ENCODE measurements around the gene SESN1. TPM values are rescaled to one million over a fixed set of nuclear protein-coding genes. Genes with fewer than 3 reads are reported as not detected.
"Not testable (repeated sequence)": the region's sequence is repeated elsewhere in the genome, so short reads cannot be mapped to it uniquely, and the experiment has no call there.

Gene SESN1
- 63.1 TPM for total RNA-seq (ENCODE audit: insufficient read depth, low replicate concordance)

- DNase-seq (ENCODE audit: low spot score) = peak; percentile 95
These were observed at the start of gene SESN1 for GRCh38 chr6:109094416-109095035. Gene SESN1 (minus strand): TSS chr6:109094846. CDS start chr6:109094073, 773 bp downstream.

GRCh38 chr6:109143191-109143590 lies 48.5 kb upstream of the SESN1 start:
- no peak for DNase-seq (ENCODE audit: low spot score)

- not testable (repeated sequence) for DNase-seq (ENCODE audit: low spot score)
These were observed 47.4 kb upstream of the SESN1 start for GRCh38 chr6:109142067-109142466.

GRCh38 chr6:109139109-109139508 lies 44.5 kb upstream of the SESN1 start:
- DNase-seq (ENCODE audit: low spot score) = no peak

- not testable (repeated sequence) for DNase-seq (ENCODE audit: low spot score)
These were observed 41.9 kb upstream of the SESN1 start for GRCh38 chr6:109136530-109136929.

- not testable (repeated sequence) for DNase-seq (ENCODE audit: low spot score)
These were observed 41.4 kb upstream of the SESN1 start for GRCh38 chr6:109136039-109136438.

GRCh38 chr6:109135600-109135999 lies 41.0 kb upstream of the SESN1 start:
- DNase-seq (ENCODE audit: low spot score) = not testable (repeated sequence)

GRCh38 chr6:109130065-109130464 lies 35.4 kb upstream of the SESN1 start:
- no peak for DNase-seq (ENCODE audit: low spot score)

GRCh38 chr6:109125504-109125903 lies 30.9 kb upstream of the SESN1 start:
- DNase-seq (ENCODE audit: low spot score) = no peak

- DNase-seq (ENCODE audit: low spot score) = no peak
These were observed 29.6 kb upstream of the SESN1 start for GRCh38 chr6:109124219-109124618.

- DNase-seq (ENCODE audit: low spot score) = no peak
These were observed 26.8 kb upstream of the SESN1 start for GRCh38 chr6:109121411-109121810.

GRCh38 chr6:109118871-109119354 lies 24.3 kb upstream of the SESN1 start:
- DNase-seq (ENCODE audit: low spot score) = no peak

GRCh38 chr6:109118337-109118736 lies 23.7 kb upstream of the SESN1 start:
- DNase-seq (ENCODE audit: low spot score) = peak; percentile 7

GRCh38 chr6:109117346-109118035 lies 22.8 kb upstream of the SESN1 start:
- no peak for DNase-seq (ENCODE audit: low spot score)

GRCh38 chr6:109112663-109113062 lies 18.0 kb upstream of the SESN1 start:
- not testable (repeated sequence) for DNase-seq (ENCODE audit: low spot score)

GRCh38 chr6:109109663-109110062 lies 15.0 kb upstream of the SESN1 start:
- DNase-seq (ENCODE audit: low spot score) = not testable (repeated sequence)

- DNase-seq (ENCODE audit: low spot score) = no peak
These were observed 11.0 kb upstream of the SESN1 start for GRCh38 chr6:109105681-109106080.

- DNase-seq (ENCODE audit: low spot score) = no peak
These were observed 9.9 kb upstream of the SESN1 start for GRCh38 chr6:109104512-109104911.

GRCh38 chr6:109103942-109104341 lies 9.3 kb upstream of the SESN1 start:
- no peak for DNase-seq (ENCODE audit: low spot score)

- no peak for DNase-seq (ENCODE audit: low spot score)
These were observed 8.1 kb upstream of the SESN1 start for GRCh38 chr6:109102762-109103161.

- DNase-seq (ENCODE audit: low spot score) = no peak
These were observed 3.0 kb upstream of the SESN1 start for GRCh38 chr6:109097661-109098060.

GRCh38 chr6:109096208-109096607 lies 1.6 kb upstream of the SESN1 start:
- no peak for DNase-seq (ENCODE audit: low spot score)

GRCh38 chr6:109095835-109096084 lies 1.1 kb upstream of the SESN1 start:
- no peak for DNase-seq (ENCODE audit: low spot score)
